ENCODE measurements around the gene GLYATL3. TPM values are rescaled to one million over a fixed set of nuclear protein-coding genes. Genes with fewer than 3 reads are reported as not detected.

The GLYATL3 gene
- total and polyA plus RNA-seq, 5 donors from 2014 or later = not detected

DNA sequence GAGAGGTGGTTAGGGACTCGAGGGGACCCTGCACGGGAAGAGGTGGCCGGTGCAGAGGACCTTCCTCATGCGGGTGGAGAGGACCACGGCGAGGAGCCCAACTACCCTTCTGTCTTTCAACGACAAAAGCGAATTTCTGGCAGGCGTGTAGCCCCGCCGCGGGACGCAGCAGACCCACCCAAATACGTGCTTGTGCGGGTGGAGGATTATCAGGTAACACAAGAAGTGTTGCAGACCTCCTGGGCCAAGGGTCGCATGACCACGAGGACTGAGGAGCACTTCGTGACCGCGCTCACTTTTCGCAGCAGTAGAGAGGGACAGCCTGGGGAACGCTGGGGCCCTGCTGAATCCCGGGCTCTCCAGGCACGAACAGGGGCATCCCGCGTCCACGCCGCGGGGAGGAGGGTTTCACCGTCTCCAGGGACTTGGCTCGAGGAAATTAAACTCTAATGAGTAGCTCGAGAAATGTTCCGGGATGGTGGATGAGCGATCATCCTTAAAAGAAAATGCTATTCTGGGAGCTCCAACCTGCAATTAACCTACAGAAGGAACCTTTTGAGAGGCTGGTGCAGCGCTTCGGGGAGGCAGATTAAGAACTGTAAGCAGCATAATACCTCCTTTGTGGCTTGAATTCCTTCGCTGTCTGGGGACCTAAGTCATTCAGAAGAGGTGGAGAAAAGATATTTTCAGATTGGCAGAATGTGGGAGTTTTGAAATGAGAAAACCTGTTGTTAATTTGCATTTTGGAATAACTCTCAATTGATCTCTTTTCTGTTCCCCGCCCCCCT, 51.5 kb downstream of the GLYATL3 start:
- peaks cover 12% of the 10 kb centered on the region for H3K4me1 ChIP-seq (ENCODE audit: control insufficient read depth, insufficient read depth, low read length, poor library complexity, severe bottlenecking)
- H3K27me3 Mint-ChIP-seq = peaks cover 60% of the 10 kb centered on the region
- H3K9me3 Mint-ChIP-seq = peaks cover 0 to 8% (median 0%) of the 10 kb centered on the region in 7 donors
- no peaks in the 10 kb centered on the region for H3K36me3 ChIP-seq (ENCODE audit: control insufficient read depth, insufficient read depth, low read length)
- H3K27me3 ChIP-seq (ENCODE audit: control insufficient read depth, insufficient read depth, low read length) = peaks cover 14% of the 10 kb centered on the region
- no peak overlapping the region for H3K4me3 ChIP-seq (ENCODE audit: low read depth, low read length)
- H3K4me3 Mint-ChIP-seq = peak overlapping the region in 2 of 4 donors; percentile 68 to 74
- peak in 1 of 3 donors; percentile 3 for DNase-seq
- ATAC-seq (ENCODE audit: low read depth in 2 of 2) = no peak
- H3K4me1 Mint-ChIP-seq = peaks cover 0 to 16% (median 11%) of the 10 kb centered on the region in 4 donors
- no peak overlapping the region for H3K27ac Mint-ChIP-seq
- no peak overlapping the region for H3K27ac ChIP-seq (ENCODE audit: insufficient read depth, low read length, poor library complexity, severe bottlenecking)
- no peaks in the 10 kb centered on the region for H3K9me3 ChIP-seq (ENCODE audit: control insufficient read depth in 2 of 2, low read length in 2 of 2)
- no peaks in the 10 kb centered on the region for H3K36me3 Mint-ChIP-seq

DNA sequence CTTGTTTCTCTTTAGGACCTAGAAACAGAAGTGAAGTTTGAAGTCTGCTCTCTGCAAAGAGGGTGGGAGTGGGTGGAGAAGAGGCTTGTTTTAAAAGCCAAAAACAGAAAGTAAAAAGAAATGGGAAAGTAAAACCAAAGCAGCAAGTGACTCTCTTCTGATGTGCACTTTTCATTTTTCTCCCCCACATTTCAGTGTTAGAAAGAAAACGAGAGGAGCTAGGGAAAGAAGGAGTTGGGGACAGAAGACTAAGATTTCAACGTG, 52.1 kb downstream of the GLYATL3 start:
- no peak overlapping the region for H3K27ac ChIP-seq (ENCODE audit: insufficient read depth, low read length, poor library complexity, severe bottlenecking)

DNA sequence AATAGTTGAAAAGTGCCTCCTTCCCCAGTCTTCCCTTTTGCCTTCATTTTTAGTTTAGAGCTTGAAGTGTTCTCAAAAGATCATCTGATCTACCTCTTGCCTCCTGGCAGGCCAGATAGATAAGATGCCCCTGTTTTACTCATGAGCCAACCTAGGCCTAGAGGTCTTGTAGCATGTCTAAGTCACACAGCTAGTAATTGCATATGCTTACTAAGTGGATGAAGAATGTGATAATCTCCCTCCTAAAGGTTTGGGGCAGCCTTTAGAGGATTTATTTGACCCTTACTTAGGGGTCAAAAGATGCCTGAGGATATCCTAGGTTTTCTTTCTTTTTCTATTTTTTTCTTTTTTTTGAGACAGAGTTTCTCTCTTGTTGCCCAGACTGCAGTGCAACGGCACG, 52.9 kb downstream of the GLYATL3 start:
- Mint-ChIP-seq H3K27ac (no peak overlapping the region), H3K4me3 (no peak overlapping the region), H3K4me1 (peaks cover 0 to 16% (median 11%) of the 10 kb centered on the region in 4 donors), H3K27me3 (peaks cover 47% of the 10 kb centered on the region), H3K9me3 (peaks cover 0 to 8% (median 0%) of the 10 kb centered on the region in 7 donors), H3K36me3 (no peaks in the 10 kb centered on the region)
- H3K9me3 ChIP-seq (ENCODE audit: control insufficient read depth in 2 of 2, low read length in 2 of 2) = no peaks in the 10 kb centered on the region
- H3K36me3 ChIP-seq (ENCODE audit: control insufficient read depth, insufficient read depth, low read length) = no peaks in the 10 kb centered on the region
- DNase-seq (no peak), ATAC-seq (ENCODE audit: low read depth in 2 of 2) (no peak)
- H3K27ac ChIP-seq (ENCODE audit: insufficient read depth, low read length, poor library complexity, severe bottlenecking) = no peak overlapping the region
- H3K4me1 ChIP-seq (ENCODE audit: control insufficient read depth, insufficient read depth, low read length, poor library complexity, severe bottlenecking) = peaks cover 12% of the 10 kb centered on the region
- H3K4me3 ChIP-seq (ENCODE audit: low read depth, low read length) = no peak overlapping the region
- H3K27me3 ChIP-seq (ENCODE audit: control insufficient read depth, insufficient read depth, low read length) = peaks cover 14% of the 10 kb centered on the region

More for the DNA sequence above, 52.1 kb downstream of the GLYATL3 start:
- Mint-ChIP-seq H3K4me1 (peaks cover 0 to 16% (median 11%) of the 10 kb centered on the region in 4 donors), H3K4me3 (peak overlapping the region in 2 of 4 donors; percentile 68 to 74), H3K36me3 (no peaks in the 10 kb centered on the region), H3K9me3 (peaks cover 0 to 8% (median 0%) of the 10 kb centered on the region in 7 donors), H3K27me3 (peaks cover 55% of the 10 kb centered on the region), H3K27ac (no peak overlapping the region)
- peaks cover 14% of the 10 kb centered on the region for H3K27me3 ChIP-seq (ENCODE audit: control insufficient read depth, insufficient read depth, low read length)
- peak in 1 of 3 donors; percentile 10 for DNase-seq
- H3K4me1 ChIP-seq (ENCODE audit: control insufficient read depth, insufficient read depth, low read length, poor library complexity, severe bottlenecking) = peaks cover 12% of the 10 kb centered on the region
- ATAC-seq (ENCODE audit: low read depth in 2 of 2) = no peak
- H3K36me3 ChIP-seq (ENCODE audit: control insufficient read depth, insufficient read depth, low read length) = no peaks in the 10 kb centered on the region
- no peak overlapping the region for H3K4me3 ChIP-seq (ENCODE audit: low read depth, low read length)
- no peaks in the 10 kb centered on the region for H3K9me3 ChIP-seq (ENCODE audit: control insufficient read depth in 2 of 2, low read length in 2 of 2)

DNA sequence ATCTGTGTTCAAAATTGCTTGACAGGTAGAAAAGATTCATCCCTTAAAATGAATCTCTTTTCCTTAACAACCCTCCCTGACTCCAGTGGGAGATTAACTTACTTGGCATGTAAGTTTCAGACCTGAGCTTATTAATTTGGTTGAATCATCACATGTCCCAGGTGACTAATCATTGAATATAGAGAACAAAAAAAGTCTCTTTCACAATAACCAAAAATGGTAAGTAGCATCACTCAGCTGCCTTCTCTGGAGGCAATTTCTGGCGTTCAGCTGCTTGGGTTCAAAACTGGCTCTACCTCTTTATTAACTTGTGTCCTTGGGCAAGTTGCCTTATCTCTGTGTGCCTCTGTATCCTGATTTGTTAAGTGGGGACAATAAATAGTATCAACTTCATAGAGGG, 53.7 kb downstream of the GLYATL3 start:
- Mint-ChIP-seq H3K4me1 (peaks cover 0 to 16% (median 11%) of the 10 kb centered on the region in 4 donors), H3K27me3 (peaks cover 45% of the 10 kb centered on the region), H3K27ac (no peak overlapping the region), H3K36me3 (no peaks in the 10 kb centered on the region), H3K4me3 (no peak overlapping the region), H3K9me3 (peaks cover 0 to 8% (median 0%) of the 10 kb centered on the region in 7 donors)
- Histone ChIP-seq H3K27ac (ENCODE audit: insufficient read depth, low read length, poor library complexity, severe bottlenecking) (no peak overlapping the region), H3K4me1 (ENCODE audit: control insufficient read depth, insufficient read depth, low read length, poor library complexity, severe bottlenecking) (peaks cover 12% of the 10 kb centered on the region), H3K36me3 (ENCODE audit: control insufficient read depth, insufficient read depth, low read length) (no peaks in the 10 kb centered on the region), H3K9me3 (ENCODE audit: control insufficient read depth in 2 of 2, low read length in 2 of 2) (no peaks in the 10 kb centered on the region), H3K4me3 (ENCODE audit: low read depth, low read length) (no peak overlapping the region), H3K27me3 (ENCODE audit: control insufficient read depth, insufficient read depth, low read length) (peaks cover 14% of the 10 kb centered on the region)
- ATAC-seq (ENCODE audit: low read depth in 2 of 2) (no peak), DNase-seq (no peak)

DNA sequence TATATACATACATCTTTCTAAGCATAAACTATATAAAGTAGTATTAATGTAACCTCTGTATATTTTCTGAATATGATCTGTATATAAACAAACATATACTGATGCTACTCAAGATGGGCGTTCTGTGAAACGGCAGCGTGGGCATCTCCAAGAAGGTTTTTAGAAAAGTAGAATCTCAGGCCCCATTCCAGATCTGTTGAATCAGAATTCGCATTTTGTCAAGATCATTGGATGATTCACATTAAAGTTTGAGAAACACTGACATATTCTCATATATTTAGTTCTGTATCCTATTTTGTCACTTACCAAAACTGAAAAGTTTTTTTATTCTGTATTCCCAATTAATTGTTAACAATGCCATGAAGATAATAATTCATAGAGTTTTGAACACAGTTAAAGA, 56.2 kb downstream of the GLYATL3 start:
- H3K36me3 Mint-ChIP-seq = no peaks in the 10 kb centered on the region
- no peak for DNase-seq
- no peak overlapping the region for H3K4me3 Mint-ChIP-seq
- Histone ChIP-seq H3K27ac (ENCODE audit: insufficient read depth, low read length, poor library complexity, severe bottlenecking) (no peak overlapping the region), H3K4me3 (ENCODE audit: low read depth, low read length) (no peak overlapping the region), H3K4me1 (ENCODE audit: control insufficient read depth, insufficient read depth, low read length, poor library complexity, severe bottlenecking) (peaks cover 6% of the 10 kb centered on the region), H3K36me3 (ENCODE audit: control insufficient read depth, insufficient read depth, low read length) (no peaks in the 10 kb centered on the region), H3K27me3 (ENCODE audit: control insufficient read depth, insufficient read depth, low read length) (peaks cover 5% of the 10 kb centered on the region), H3K9me3 (ENCODE audit: control insufficient read depth in 2 of 2, low read length in 2 of 2) (no peaks in the 10 kb centered on the region)
- no peak for ATAC-seq (ENCODE audit: low read depth in 2 of 2)
- peaks cover 0 to 10% (median 7%) of the 10 kb centered on the region in 4 donors for H3K4me1 Mint-ChIP-seq
- H3K27ac Mint-ChIP-seq = no peak overlapping the region
- H3K27me3 Mint-ChIP-seq = peaks cover 26% of the 10 kb centered on the region
- H3K9me3 Mint-ChIP-seq = peaks cover 0 to 8% (median 0%) of the 10 kb centered on the region in 7 donors

DNA sequence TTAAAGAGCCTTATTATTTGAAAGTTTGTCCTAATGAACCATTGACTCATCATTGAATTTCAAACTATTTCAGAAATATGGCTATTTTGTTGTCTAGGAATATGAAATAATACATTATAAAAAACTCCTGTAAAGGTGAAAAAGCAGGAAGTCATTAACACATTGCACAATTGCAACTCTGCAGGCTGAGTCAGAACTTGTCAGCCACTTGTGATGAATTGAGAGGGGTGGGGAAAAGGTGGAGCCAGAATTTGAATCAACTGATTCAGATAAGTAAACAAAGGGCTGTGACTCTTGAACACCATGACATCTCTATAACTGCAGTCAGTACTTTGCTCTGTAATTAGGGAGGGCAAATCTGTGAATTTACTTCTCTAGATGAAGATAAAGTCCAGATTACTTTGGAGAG, 56.7 kb downstream of the GLYATL3 start:
- peaks cover 0 to 5% (median 5%) of the 10 kb centered on the region in 4 donors for H3K4me1 Mint-ChIP-seq
- H3K9me3 Mint-ChIP-seq = peaks cover 0 to 8% (median 0%) of the 10 kb centered on the region in 7 donors
- DNase-seq (peak in 1 of 3 donors; percentile 16), ATAC-seq (ENCODE audit: low read depth in 2 of 2) (no peak)
- Histone ChIP-seq H3K27me3 (ENCODE audit: control insufficient read depth, insufficient read depth, low read length) (peaks cover 5% of the 10 kb centered on the region), H3K36me3 (ENCODE audit: control insufficient read depth, insufficient read depth, low read length) (no peaks in the 10 kb centered on the region), H3K4me1 (ENCODE audit: control insufficient read depth, insufficient read depth, low read length, poor library complexity, severe bottlenecking) (peaks cover 4% of the 10 kb centered on the region), H3K4me3 (ENCODE audit: low read depth, low read length) (no peak overlapping the region), H3K9me3 (ENCODE audit: control insufficient read depth in 2 of 2, low read length in 2 of 2) (no peaks in the 10 kb centered on the region), H3K27ac (ENCODE audit: insufficient read depth, low read length, poor library complexity, severe bottlenecking) (no peak overlapping the region)
- peaks cover 21% of the 10 kb centered on the region for H3K27me3 Mint-ChIP-seq
- no peaks in the 10 kb centered on the region for H3K36me3 Mint-ChIP-seq
- no peak overlapping the region for H3K27ac Mint-ChIP-seq
- no peak overlapping the region for H3K4me3 Mint-ChIP-seq

DNA sequence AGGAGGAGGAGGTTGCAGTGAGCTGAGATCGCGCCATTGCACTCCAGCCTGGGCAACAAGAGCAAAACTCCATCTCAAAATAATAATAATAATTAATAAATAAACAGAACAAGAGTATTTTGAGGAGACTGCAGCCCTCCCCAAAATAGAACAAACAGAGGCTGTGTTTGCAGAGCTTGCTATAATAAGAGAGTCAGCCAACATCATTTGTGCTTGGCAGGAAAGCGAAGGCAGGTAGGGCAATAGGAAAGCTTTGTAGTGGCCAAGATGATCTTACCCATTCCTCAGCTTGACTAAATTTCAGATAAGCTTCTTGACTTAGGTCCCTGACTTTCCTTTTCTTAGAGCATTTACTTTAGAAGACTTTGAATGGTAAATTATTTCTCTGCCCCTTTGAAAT, 57.5 kb downstream of the GLYATL3 start:
- no peaks in the 10 kb centered on the region for H3K4me1 ChIP-seq (ENCODE audit: control insufficient read depth, insufficient read depth, low read length, poor library complexity, severe bottlenecking)
- H3K9me3 ChIP-seq (ENCODE audit: control insufficient read depth in 2 of 2, low read length in 2 of 2) = no peaks in the 10 kb centered on the region
- Mint-ChIP-seq H3K27ac (no peak overlapping the region), H3K4me3 (no peak overlapping the region), H3K27me3 (peaks cover 16% of the 10 kb centered on the region), H3K4me1 (no peaks in the 10 kb centered on the region), H3K9me3 (peaks cover 0 to 7% (median 0%) of the 10 kb centered on the region in 7 donors), H3K36me3 (no peaks in the 10 kb centered on the region)
- no peak overlapping the region for H3K4me3 ChIP-seq (ENCODE audit: low read depth, low read length)
- H3K36me3 ChIP-seq (ENCODE audit: control insufficient read depth, insufficient read depth, low read length) = no peaks in the 10 kb centered on the region
- H3K27ac ChIP-seq (ENCODE audit: insufficient read depth, low read length, poor library complexity, severe bottlenecking) = no peak overlapping the region
- ATAC-seq (ENCODE audit: low read depth in 2 of 2) (no peak), DNase-seq (no peak)
- peaks cover 3% of the 10 kb centered on the region for H3K27me3 ChIP-seq (ENCODE audit: control insufficient read depth, insufficient read depth, low read length)

DNA sequence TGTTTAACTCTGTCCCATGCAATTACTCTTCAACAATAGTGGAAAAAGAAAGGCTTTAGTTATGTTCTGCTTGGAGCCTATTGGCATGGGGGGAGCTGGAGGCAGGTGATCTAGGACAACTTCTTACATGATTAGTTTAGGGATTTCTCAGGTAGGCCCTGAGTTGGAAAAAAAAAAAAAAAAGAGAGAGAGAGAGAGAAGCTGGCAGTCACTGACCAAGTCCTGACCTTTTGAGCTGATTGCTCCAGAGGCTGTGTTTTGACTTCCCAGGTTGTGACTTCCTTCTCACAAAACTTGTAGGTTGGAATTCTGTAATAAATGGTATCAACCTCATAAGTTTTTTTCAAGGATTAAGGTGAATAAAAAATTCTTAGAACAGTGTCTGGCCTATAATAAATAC, 58.5 kb downstream of the GLYATL3 start:
- Histone ChIP-seq H3K27me3 (ENCODE audit: control insufficient read depth, insufficient read depth, low read length) (no peaks in the 10 kb centered on the region), H3K4me3 (ENCODE audit: low read depth, low read length) (no peak overlapping the region), H3K27ac (ENCODE audit: insufficient read depth, low read length, poor library complexity, severe bottlenecking) (no peak overlapping the region), H3K36me3 (ENCODE audit: control insufficient read depth, insufficient read depth, low read length) (no peaks in the 10 kb centered on the region), H3K9me3 (ENCODE audit: control insufficient read depth in 2 of 2, low read length in 2 of 2) (no peaks in the 10 kb centered on the region), H3K4me1 (ENCODE audit: control insufficient read depth, insufficient read depth, low read length, poor library complexity, severe bottlenecking) (no peaks in the 10 kb centered on the region)
- peaks cover 13% of the 10 kb centered on the region for H3K27me3 Mint-ChIP-seq
- no peaks in the 10 kb centered on the region for H3K4me1 Mint-ChIP-seq
- DNase-seq (no peak), ATAC-seq (ENCODE audit: low read depth in 2 of 2) (no peak)
- H3K27ac Mint-ChIP-seq = no peak overlapping the region
- peaks cover 0 to 4% (median 0%) of the 10 kb centered on the region in 7 donors for H3K9me3 Mint-ChIP-seq
- H3K36me3 Mint-ChIP-seq = no peaks in the 10 kb centered on the region
- H3K4me3 Mint-ChIP-seq = no peak overlapping the region

All from CD4-positive, CD25-positive, alpha-beta regulatory T cell (primary cell).